Esophagus (tissue), 2 donors: ENCODE results near the gene DISC1. TPM values are rescaled to one million over a fixed set of nuclear protein-coding genes. Genes with fewer than 3 reads are reported as not detected.

Experiments used
- H3K27ac ChIP-seq, 2 donors: one replicate each; pipeline ENCODE4 v1.5.1; 2013; ENCODE audit warnings: low read depth in 2 of 2, mild to moderate bottlenecking in 2 of 2, inconsistent platforms in 1 of 2, low read length in 1 of 2, moderate library complexity in 1 of 2
- H3K27me3 ChIP-seq, 2 donors: one replicate each; pipeline ENCODE4 v1.6.1; 2013; ENCODE audit warnings: low read length in 2 of 2, control low read depth in 1 of 2, mild to moderate bottlenecking in 1 of 2; ENCODE audit not compliant: insufficient read depth in 2 of 2, control insufficient read depth in 1 of 2
- H3K36me3 ChIP-seq, 2 donors: one replicate each; pipeline ENCODE4 v1.6.1; 2013; ENCODE audit warnings: low read length in 1 of 2; ENCODE audit not compliant: control insufficient read depth in 2 of 2, insufficient read depth in 2 of 2
- H3K4me1 ChIP-seq, 2 donors: one replicate each; pipeline ENCODE4 v1.6.1; 2013; ENCODE audit warnings: low read length in 1 of 2; ENCODE audit not compliant: control insufficient read depth in 2 of 2, insufficient read depth in 2 of 2
- H3K4me3 ChIP-seq, 2 donors: one replicate each; pipeline ENCODE4 v1.5.1; 2013; ENCODE audit warnings: low read length in 2 of 2, mild to moderate bottlenecking in 2 of 2, low read depth in 1 of 2, moderate library complexity in 1 of 2
- H3K9me3 ChIP-seq, 2 donors: one replicate each; pipeline ENCODE4 v1.6.1; 2013; ENCODE audit warnings: mild to moderate bottlenecking in 2 of 2, low read depth in 1 of 2, low read length in 1 of 2, moderate library complexity in 1 of 2; ENCODE audit not compliant: control insufficient read depth in 2 of 2, insufficient read depth in 1 of 2
- WGBS, 2 donors: extraction: QIAGEN DNeasy Blood & Tissue Kit; methylation state at CpG; one replicate each; pipeline ENCODE4 v1.1.7; 2013; 5-methylcytosine and 5-hydroxymethylcytosine counted together
- polyA plus RNA-seq, 2 donors: library from polyadenylated mRNA; stranded (reverse); fragments of 200-250 nt; gene quantifications; one replicate each; pipeline ENCODE4 v1.2.3, GENCODE V29; 2013
- donor health status: healthy with polysubstance abuse.
- donor health status: Bipolar disorder and iron deficiency.

The DISC1 gene
- polyA plus RNA-seq, 2 donors: 0.41 to 0.79 TPM

- 79 to 83% methylated on average over 7 of the region's 7 CpGs for WGBS, 2 donors
- H3K36me3 ChIP-seq: no peaks in the 10 kb centered on the region
- H3K27ac ChIP-seq: no peak overlapping the region
Measured at GRCh38 chr1:231924180-231924579, 297.6 kb downstream of the DISC1 start.

GRCh38 chr1:231925864-231926263 is 299.3 kb downstream of the DISC1 start:
- WGBS, 2 donors: 90 to 93% methylated on average over 3 of the region's 3 CpGs
- H3K4me1 ChIP-seq: peaks cover 0 to 11% of the 10 kb centered on the region in 2 donors
- no peak overlapping the region for H3K27ac ChIP-seq
- no peaks in the 10 kb centered on the region for H3K36me3 ChIP-seq
- H3K9me3 ChIP-seq: no peaks in the 10 kb centered on the region
- H3K27me3 ChIP-seq: no peaks in the 10 kb centered on the region
- no peak overlapping the region for H3K4me3 ChIP-seq

More at GRCh38 chr1:231924180-231924579, 297.6 kb downstream of the DISC1 start:
- Histone ChIP-seq H3K27me3 (no peaks in the 10 kb centered on the region), H3K9me3 (no peaks in the 10 kb centered on the region), H3K4me3 (no peak overlapping the region), H3K4me1 (no peaks in the 10 kb centered on the region)

GRCh38 chr1:231926340-231926739 is 299.8 kb downstream of the DISC1 start:
- Histone ChIP-seq H3K27me3 (no peaks in the 10 kb centered on the region), H3K9me3 (no peaks in the 10 kb centered on the region), H3K4me3 (no peak overlapping the region), H3K36me3 (no peaks in the 10 kb centered on the region), H3K27ac (no peak overlapping the region), H3K4me1 (peaks cover 0 to 11% of the 10 kb centered on the region in 2 donors)
- WGBS, 2 donors: 53 to 59% methylated on average over 1 of the region's 1 CpG

GRCh38 chr1:231926933-231927332 is 300.3 kb downstream of the DISC1 start:
- Histone ChIP-seq H3K27ac (no peak overlapping the region), H3K4me1 (peaks cover 0 to 11% of the 10 kb centered on the region in 2 donors), H3K9me3 (no peaks in the 10 kb centered on the region), H3K27me3 (no peaks in the 10 kb centered on the region), H3K36me3 (no peaks in the 10 kb centered on the region), H3K4me3 (no peak overlapping the region)
- WGBS, 2 donors: 87 to 93% methylated on average over 2 of the region's 2 CpGs

GRCh38 chr1:231927431-231927830 is 300.8 kb downstream of the DISC1 start:
- Histone ChIP-seq H3K27ac (no peak overlapping the region), H3K9me3 (no peaks in the 10 kb centered on the region), H3K27me3 (no peaks in the 10 kb centered on the region), H3K4me3 (no peak overlapping the region), H3K4me1 (peaks cover 0 to 11% of the 10 kb centered on the region in 2 donors), H3K36me3 (no peaks in the 10 kb centered on the region)
- 87 to 88% methylated on average over 7 of the region's 7 CpGs for WGBS, 2 donors

GRCh38 chr1:231929311-231929710 is 302.7 kb downstream of the DISC1 start:
- Histone ChIP-seq H3K27ac (peak overlapping the region; percentile 57 to 87), H3K4me3 (no peak overlapping the region), H3K27me3 (no peaks in the 10 kb centered on the region), H3K4me1 (peaks cover 0 to 13% of the 10 kb centered on the region in 2 donors), H3K9me3 (no peaks in the 10 kb centered on the region), H3K36me3 (no peaks in the 10 kb centered on the region)
- WGBS, 2 donors: 25 to 37% methylated on average over 8 of the region's 8 CpGs

GRCh38 chr1:231930257-231930947 is 303.8 kb downstream of the DISC1 start:
- Histone ChIP-seq H3K9me3 (no peaks in the 10 kb centered on the region), H3K27me3 (no peaks in the 10 kb centered on the region), H3K27ac (peak overlapping the region; percentile 57 to 70), H3K4me3 (no peak overlapping the region), H3K4me1 (peaks cover 0 to 13% of the 10 kb centered on the region in 2 donors), H3K36me3 (no peaks in the 10 kb centered on the region)
- 61 to 72% methylated on average over 7 of the region's 7 CpGs for WGBS, 2 donors

- H3K4me3 ChIP-seq: no peak overlapping the region
- H3K27ac ChIP-seq: peak overlapping the region; percentile 57 to 70
- H3K27me3 ChIP-seq: no peaks in the 10 kb centered on the region
- WGBS, 2 donors: 52 to 68% methylated on average over 4 of the region's 4 CpGs
- H3K9me3 ChIP-seq: no peaks in the 10 kb centered on the region
- H3K36me3 ChIP-seq: no peaks in the 10 kb centered on the region
- H3K4me1 ChIP-seq: peaks cover 3 to 17% of the 10 kb centered on the region in 2 donors
Measured at GRCh38 chr1:231931146-231931545, 304.6 kb downstream of the DISC1 start.

- H3K27ac ChIP-seq: no peak overlapping the region
Measured at GRCh38 chr1:231931846-231932454, 305.4 kb downstream of the DISC1 start.

More at GRCh38 chr1:231931846-231932454, 305.4 kb downstream of the DISC1 start:
- Histone ChIP-seq H3K36me3 (no peaks in the 10 kb centered on the region), H3K9me3 (no peaks in the 10 kb centered on the region), H3K4me1 (peaks cover 3 to 19% of the 10 kb centered on the region in 2 donors), H3K4me3 (no peak overlapping the region), H3K27me3 (no peaks in the 10 kb centered on the region)
- WGBS, 2 donors: 77 to 85% methylated on average over 4 of the region's 4 CpGs
